CD14-positive monocyte (primary cell): ENCODE data around the gene SNPH. TPM values are rescaled to one million over a fixed set of nuclear protein-coding genes. Genes with fewer than 3 reads are reported as not detected.

ENCODE experiments used
- DNase-seq, 3 donors: peaks; one replicate each; pipeline ENCODE4 v3.0.0-alpha.2; 2011 to 2022
- H2AFZ ChIP-seq: 2 replicates; pipeline ENCODE4 v1.6.0; 2012; ENCODE audit warnings: mild to moderate bottlenecking, low read depth, low read length, inconsistent platforms; ENCODE audit not compliant: insufficient read depth, poor library complexity, severe bottlenecking
- H3K27ac ChIP-seq, 2 donors: 1 replicate in 1 of 2; 2 replicates in 1 of 2; pipeline ENCODE4 v1.5.1; 2012 to 2013; ENCODE audit warnings: low read length in 2 of 2, control low read depth in 1 of 2, inconsistent platforms in 1 of 2, low read depth in 1 of 2, mild to moderate bottlenecking in 1 of 2
- H3K27me3 ChIP-seq, 2 donors: one replicate each; pipeline versions ENCODE4 v1.6.0 to v1.6.1; 2011 to 2013; ENCODE audit warnings: low read length in 2 of 2; ENCODE audit not compliant: control insufficient read depth in 2 of 2, insufficient read depth in 2 of 2
- H3K36me3 ChIP-seq, 2 donors: replicated peaks in 1 of 2; 1 replicate in 1 of 2; 2 replicates in 1 of 2; pipeline versions ENCODE4 v1.5.1 to v1.6.1; 2012 to 2013; ENCODE audit warnings: low read length in 2 of 2, control low read depth in 1 of 2, inconsistent platforms in 1 of 2, mild to moderate bottlenecking in 1 of 2; ENCODE audit not compliant: insufficient read depth in 2 of 2, control insufficient read depth in 1 of 2
- H3K4me1 ChIP-seq, 2 donors: 1 replicate in 1 of 2; 2 replicates in 1 of 2; pipeline versions ENCODE4 v1.5.1 to v1.6.1; 2012 to 2013; ENCODE audit warnings: low read length in 2 of 2, control low read depth in 1 of 2, inconsistent platforms in 1 of 2, mild to moderate bottlenecking in 1 of 2, moderate library complexity in 1 of 2; ENCODE audit not compliant: insufficient read depth in 2 of 2, control insufficient read depth in 1 of 2
- H3K4me2 ChIP-seq: replicated peaks from 2 replicates; pipeline ENCODE3; 2012; ENCODE audit warnings: low read length, moderate library complexity, mild to moderate bottlenecking; ENCODE audit not compliant: poor library complexity, severe bottlenecking; ENCODE audit errors: extremely low read depth
- H3K4me3 ChIP-seq, 3 experiments: fragments of 200-600 bp in 1 of 3; sonication (generic) in 1 of 3; replicated peaks in 1 of 3; 1 replicate in 2 of 3; 2 replicates in 1 of 3; pipeline ENCODE4 v1.5.1; 2011 to 2013; ENCODE audit warnings: low read length in 3 of 3, mild to moderate bottlenecking in 3 of 3, control low read depth in 2 of 3, low read depth in 2 of 3, inconsistent platforms in 1 of 3, moderate library complexity in 1 of 3
- H3K79me2 ChIP-seq: 2 replicates; pipeline ENCODE4 v1.6.0; 2012; ENCODE audit warnings: mild to moderate bottlenecking, control low read depth, inconsistent platforms, low read length, moderate library complexity; ENCODE audit not compliant: insufficient read depth
- H3K9ac ChIP-seq: 2 replicates; pipeline ENCODE4 v1.6.0; 2017; ENCODE audit warnings: low read length, mild to moderate bottlenecking; ENCODE audit not compliant: insufficient read depth, poor library complexity, severe bottlenecking
- H3K9me3 ChIP-seq, 2 donors: replicated peaks in 1 of 2; 1 replicate in 1 of 2; 2 replicates in 1 of 2; pipeline versions ENCODE4 v1.5.1 to v1.6.1; 2012 to 2013; ENCODE audit warnings: low read length in 2 of 2, control low read depth in 1 of 2; ENCODE audit not compliant: control insufficient read depth in 1 of 2, insufficient read depth in 1 of 2
- H4K20me1 ChIP-seq: 2 replicates; pipeline ENCODE4 v1.6.0; 2012; ENCODE audit warnings: mild to moderate bottlenecking, low read length, control low read depth, moderate library complexity; ENCODE audit not compliant: insufficient read depth
- H3K27ac Mint-ChIP-seq, 7 donors: one replicate each; pipeline ENCODE4 v1.8.0; 2020; ENCODE audit warnings: mild to moderate bottlenecking in 7 of 7, mixed read lengths in 7 of 7, moderate library complexity in 6 of 7, inconsistent platforms in 2 of 7
- H3K27me3 Mint-ChIP-seq, 3 donors: one replicate each; pipeline ENCODE4 v1.8.0; 2021 to 2022; ENCODE audit warnings: low read depth in 3 of 3, mild to moderate bottlenecking in 3 of 3, mixed read lengths in 3 of 3, moderate library complexity in 3 of 3, inconsistent platforms in 1 of 3
- H3K36me3 Mint-ChIP-seq, 2 donors: one replicate each; pipeline ENCODE4 v1.8.0; 2020; ENCODE audit warnings: mixed read lengths in 2 of 2, inconsistent platforms in 1 of 2, mild to moderate bottlenecking in 1 of 2
- H3K4me1 Mint-ChIP-seq: one replicate; pipeline ENCODE4 v1.8.0; 2020; ENCODE audit warnings: mild to moderate bottlenecking, mixed read lengths
- H3K4me3 Mint-ChIP-seq, 2 donors: one replicate each; pipeline ENCODE4 v1.8.0; 2020; ENCODE audit warnings: mild to moderate bottlenecking in 2 of 2, mixed read lengths in 2 of 2, moderate library complexity in 1 of 2
- H3K9me3 Mint-ChIP-seq, 7 donors: one replicate each; pipeline ENCODE4 v1.8.0; 2020 to 2022; ENCODE audit warnings: mixed read lengths in 7 of 7, mild to moderate bottlenecking in 6 of 7, moderate library complexity in 6 of 7, inconsistent platforms in 2 of 7
- CTCF ChIP-seq: fragments of 200-600 bp; IDR thresholded peaks from one replicate; pipeline ENCODE4 v1.8.0; 2022; ENCODE audit warnings: antibody characterized with exemption, mild to moderate bottlenecking
- WGBS: methylation state at CpG from one replicate; pipeline ENCODE4 v1.1.5; 2013; ENCODE audit warnings: missing lambda C conversion rate; ENCODE audit not compliant: insufficient coverage; 5-methylcytosine and 5-hydroxymethylcytosine counted together
- intact Hi-C, 2 donors: fragments of 100-400 bp; cut with micrococcal nuclease; formaldehyde crosslinking; loops; one replicate each; pipeline versions ENCODE4 v1.15.0 to v1.15.1; 2023
- polyA plus RNA-seq, 3 donors: library from polyadenylated mRNA; depleted of rRNA in 1 of 3; unstranded in 2 of 3; stranded (reverse) in 1 of 3; fragments of 300-500 nt in 2 of 3; fragments of >200 nt in 1 of 3; fragmentation: Illumina TruSeq in 2 of 3; gene quantifications; 1 replicate in 2 of 3; 2 replicates in 1 of 3; pipeline ENCODE4 v1.2.3, GENCODE V29; 2012 to 2021

Gene SNPH
- polyA plus RNA-seq, 3 donors = 0.07 to 0.10 TPM; not detected in 1

GRCh38 chr20:1283522-1284510, 17.7 kb downstream of the SNPH start:
- no peak overlapping the region for H2AFZ ChIP-seq
- Mint-ChIP-seq H3K27me3 (peaks cover 1 to 8% (median 8%) of the 10 kb centered on the region in 3 donors), H3K4me3 (no peak overlapping the region), H3K27ac (no peak overlapping the region), H3K4me1 (no peaks in the 10 kb centered on the region), H3K36me3 (no peaks in the 10 kb centered on the region), H3K9me3 (peaks cover 0 to 2% (median 0%) of the 10 kb centered on the region in 7 donors)
- 95% methylated on average over 4 of the region's 9 CpGs for WGBS
- H3K9ac ChIP-seq = no peak overlapping the region
- H3K36me3 ChIP-seq = no peaks in the 10 kb centered on the region
- no peaks in the 10 kb centered on the region for H4K20me1 ChIP-seq
- no peaks in the 10 kb centered on the region for H3K79me2 ChIP-seq
- no peaks in the 10 kb centered on the region for H3K27me3 ChIP-seq
- no peak overlapping the region for H3K27ac ChIP-seq
- H3K4me1 ChIP-seq = no peaks in the 10 kb centered on the region
- no peak for TF ChIP-seq CTCF
- intact Hi-C loops = no loop called here
- no peak for DNase-seq
- H3K4me2 ChIP-seq = no peak overlapping the region
- no peaks in the 10 kb centered on the region for H3K9me3 ChIP-seq
- no peak overlapping the region for H3K4me3 ChIP-seq

DNA sequence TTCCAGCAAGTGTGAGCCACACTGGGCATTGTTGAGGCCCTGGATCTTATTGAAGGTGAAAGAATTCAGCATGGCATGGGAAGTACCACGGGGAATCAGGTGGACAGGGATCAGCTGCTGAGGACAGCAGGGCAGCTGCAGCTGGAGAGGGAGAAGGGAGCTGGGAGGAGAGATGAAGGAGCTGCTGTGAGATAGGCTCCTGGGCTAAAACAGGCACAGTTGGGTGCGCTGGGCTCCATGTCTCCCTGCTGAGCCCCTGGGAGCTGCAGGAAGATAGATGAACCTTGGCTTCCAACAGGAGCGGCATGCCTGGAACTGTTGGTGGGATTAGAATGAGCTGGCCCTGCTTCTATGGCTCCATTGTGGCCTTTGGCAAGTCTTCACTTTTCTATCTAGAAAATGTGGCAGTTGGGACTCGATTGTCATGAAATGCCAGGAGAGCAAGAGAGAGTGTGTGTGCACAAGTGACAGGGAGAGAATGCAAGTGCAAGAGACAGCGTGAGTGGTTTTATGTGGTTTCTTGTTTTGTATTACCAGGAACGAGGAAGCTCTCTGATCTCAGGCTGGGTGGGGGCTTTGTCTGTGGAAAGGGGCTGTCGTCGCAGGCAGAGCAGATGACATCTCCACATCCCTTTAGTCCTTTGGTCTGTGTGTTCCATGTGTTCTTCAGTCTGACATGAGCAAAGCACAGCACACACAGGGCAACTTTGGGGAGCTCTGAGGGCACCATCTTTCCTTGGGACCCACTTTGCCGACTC, 20.4 kb downstream of the SNPH start:
- Histone ChIP-seq H3K27ac (no peak overlapping the region), H3K9me3 (no peaks in the 10 kb centered on the region), H3K36me3 (no peaks in the 10 kb centered on the region), H3K27me3 (no peaks in the 10 kb centered on the region), H3K79me2 (no peaks in the 10 kb centered on the region), H4K20me1 (no peaks in the 10 kb centered on the region), H2AFZ (no peak overlapping the region), H3K4me2 (no peak overlapping the region), H3K9ac (no peak overlapping the region), H3K4me3 (no peak overlapping the region), H3K4me1 (no peaks in the 10 kb centered on the region)
- 70% methylated on average over 5 of the region's 9 CpGs for WGBS
- Mint-ChIP-seq H3K27me3 (peaks cover 1 to 9% (median 8%) of the 10 kb centered on the region in 3 donors), H3K4me3 (no peak overlapping the region), H3K9me3 (peaks cover 0 to 2% (median 0%) of the 10 kb centered on the region in 7 donors), H3K36me3 (no peaks in the 10 kb centered on the region), H3K4me1 (no peaks in the 10 kb centered on the region), H3K27ac (no peak overlapping the region)
- intact Hi-C loops = no loop called here
- TF ChIP-seq CTCF = no peak
- no peak for DNase-seq
